CD4-positive, alpha-beta memory T cell (primary cell): Measurements from ENCODE around the gene DOK6. TPM values are rescaled to one million over a fixed set of nuclear protein-coding genes. Genes with fewer than 3 reads are reported as not detected.
A peak's percentile ranks its signal among the peaks of the same experiment; 100 is the strongest.

Experiments
- CTCF ChIA-PET: fragments of 350-600 bp; sonication (Branson Sonifier 250); formaldehyde crosslinking; loops from one replicate; lab custom pipeline; 2021; ENCODE audit warnings: inconsistent platforms; ENCODE audit not compliant: partially characterized antibody; lab: Charles Lee
- POLR2A ChIA-PET: fragments of 350-600 bp; sonication (Branson Sonifier 250); formaldehyde crosslinking; loops from one replicate; lab custom pipeline; 2021; ENCODE audit not compliant: partially characterized antibody; lab: Charles Lee
- DNase-seq, 5 donors: peaks; one replicate each; pipeline versions ENCODE4 v3.0.0 to v3.0.0-alpha.2; 2020 to 2022; ENCODE audit warnings: mixed read lengths in 1 of 5
- H3K27ac ChIP-seq: one replicate; pipeline ENCODE4 v1.7.0; 2013; ENCODE audit warnings: low read depth, low read length
- H3K27me3 ChIP-seq: 2 replicates; pipeline ENCODE4 v1.7.0; 2013; ENCODE audit warnings: mild to moderate bottlenecking, low read length, moderate library complexity; ENCODE audit not compliant: insufficient read depth
- H3K36me3 ChIP-seq: 2 replicates; pipeline ENCODE4 v1.7.0; 2013; ENCODE audit warnings: mild to moderate bottlenecking, low read length, moderate library complexity; ENCODE audit not compliant: insufficient read depth
- H3K4me1 ChIP-seq: 2 replicates; pipeline ENCODE4 v1.7.0; 2013; ENCODE audit warnings: mild to moderate bottlenecking, low read length, moderate library complexity; ENCODE audit not compliant: insufficient read depth
- H3K4me3 ChIP-seq, 2 donors: one replicate each; pipeline ENCODE4 v1.7.0; 2013; ENCODE audit warnings: low read length in 2 of 2, mild to moderate bottlenecking in 1 of 2
- H3K9me3 ChIP-seq, 2 donors: one replicate each; pipeline ENCODE4 v1.7.0; 2013; ENCODE audit warnings: low read length in 2 of 2, control low read depth in 1 of 2; ENCODE audit not compliant: control insufficient read depth in 1 of 2
- H3K27ac Mint-ChIP-seq, 7 donors: one replicate each; pipeline ENCODE4 v1.8.0; 2020 to 2021; ENCODE audit warnings: mixed read lengths in 7 of 7, mild to moderate bottlenecking in 6 of 7, inconsistent platforms in 3 of 7, moderate library complexity in 3 of 7
- H3K27me3 Mint-ChIP-seq, 2 donors: one replicate each; pipeline ENCODE4 v1.8.0; 2020 to 2021; ENCODE audit warnings: mixed read lengths in 2 of 2
- H3K36me3 Mint-ChIP-seq, 2 donors: one replicate each; pipeline ENCODE4 v1.8.0; 2020 to 2021; ENCODE audit warnings: mixed read lengths in 2 of 2, inconsistent platforms in 1 of 2, mild to moderate bottlenecking in 1 of 2
- H3K4me1 Mint-ChIP-seq, 4 donors: one replicate each; pipeline ENCODE4 v1.8.0; 2020 to 2021; ENCODE audit warnings: mixed read lengths in 4 of 4, mild to moderate bottlenecking in 1 of 4
- H3K4me3 Mint-ChIP-seq, 8 donors: one replicate each; pipeline ENCODE4 v1.8.0; 2020 to 2021; ENCODE audit warnings: mixed read lengths in 8 of 8, mild to moderate bottlenecking in 7 of 8, moderate library complexity in 6 of 8, inconsistent platforms in 3 of 8
- H3K9me3 Mint-ChIP-seq, 8 donors: one replicate each; pipeline ENCODE4 v1.8.0; 2020 to 2021; ENCODE audit warnings: mixed read lengths in 8 of 8, mild to moderate bottlenecking in 5 of 8, inconsistent platforms in 3 of 8, moderate library complexity in 1 of 8
- intact Hi-C: fragments of 100-400 bp; cut with micrococcal nuclease; formaldehyde crosslinking; loops from one replicate; pipeline ENCODE4 v1.15.1; 2023
- polyA plus RNA-seq, 2 donors: library from polyadenylated mRNA; unstranded; fragments of 300-500 nt; fragmentation: Illumina TruSeq; gene quantifications; one replicate each; pipeline ENCODE4 v1.2.3, GENCODE V29; 2021
- total RNA-seq, 2 experiments: library from RNA; stranded (reverse); gene quantifications; one replicate each; pipeline ENCODE4 v1.2.3, GENCODE V29; 2021

DOK6 gene
- total and polyA plus RNA-seq, 4 experiments from 2014 or later, result 0.04 to 0.15 TPM; not detected in 2

DNA sequence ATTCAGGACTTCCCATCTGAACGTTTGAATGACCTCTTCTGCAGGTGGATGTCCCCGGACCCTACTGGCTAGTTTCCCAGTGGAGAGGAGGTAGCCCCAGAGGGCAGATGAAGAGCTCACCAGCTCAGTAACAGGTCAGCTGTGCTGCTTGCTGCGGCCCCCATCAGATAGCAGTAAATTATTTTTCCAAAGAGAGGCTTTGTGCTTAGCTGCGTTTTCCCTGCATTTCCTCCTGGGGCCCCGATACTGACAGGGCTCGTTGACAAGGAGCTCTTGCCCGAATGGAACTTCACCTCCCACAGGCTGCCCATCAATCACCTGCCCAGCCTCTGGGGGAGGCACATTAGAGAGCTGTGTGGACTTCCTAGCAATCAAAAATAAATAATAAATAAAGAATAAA is 185.8 kb downstream of the DOK6 start:
- H3K27ac Mint-ChIP-seq, result no peak overlapping the region
- POLR2A ChIA-PET, result no interaction called here
- no peaks in the 10 kb centered on the region for H3K9me3 Mint-ChIP-seq

DNA sequence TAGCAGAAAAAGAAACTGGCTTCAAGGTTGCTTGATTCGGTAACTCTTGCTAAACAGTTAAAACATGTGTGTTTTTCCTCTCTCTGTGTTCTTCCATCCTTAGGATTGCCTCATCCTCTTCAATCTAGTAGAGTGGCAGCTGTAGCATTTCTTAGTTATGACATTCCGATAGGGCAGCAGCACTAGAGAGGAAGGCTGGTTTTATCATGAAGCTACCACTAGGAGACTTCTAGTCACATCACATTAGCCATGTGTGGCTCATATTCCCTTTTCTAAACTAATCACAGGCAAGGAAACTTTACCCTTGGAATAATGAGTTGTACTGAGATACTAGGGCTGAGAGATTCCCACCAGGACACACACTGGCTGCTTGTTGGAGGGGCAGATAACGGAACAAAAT is 187.6 kb downstream of the DOK6 start:
- peaks cover 2 to 5% of the 10 kb centered on the region in 2 donors for H3K27me3 Mint-ChIP-seq
- POLR2A ChIA-PET, result interaction anchor here (1.1 kb wide), 1 partner anchor 8 kb away, joined by 4 read pairs; no protein-coding TSS in a partner anchor
- CTCF ChIA-PET, result no interaction called here
- intact Hi-C loops, result no loop called here
- Histone ChIP-seq H3K9me3 (no peaks in the 10 kb centered on the region), H3K4me1 (no peaks in the 10 kb centered on the region), H3K4me3 (no peak overlapping the region), H3K36me3 (no peaks in the 10 kb centered on the region), H3K27me3 (no peaks in the 10 kb centered on the region), H3K27ac (no peak overlapping the region)
- no peak for DNase-seq
- no peaks in the 10 kb centered on the region for H3K4me1 Mint-ChIP-seq
- H3K27ac Mint-ChIP-seq, result no peak overlapping the region
- no peak overlapping the region for H3K4me3 Mint-ChIP-seq
- no peaks in the 10 kb centered on the region for H3K36me3 Mint-ChIP-seq
- no peaks in the 10 kb centered on the region for H3K9me3 Mint-ChIP-seq

More for the DNA sequence above, 185.8 kb downstream of the DOK6 start:
- intact Hi-C loops, result no loop called here
- Histone ChIP-seq H3K4me1 (no peaks in the 10 kb centered on the region), H3K27me3 (no peaks in the 10 kb centered on the region), H3K27ac (no peak overlapping the region), H3K36me3 (no peaks in the 10 kb centered on the region), H3K4me3 (no peak overlapping the region), H3K9me3 (no peaks in the 10 kb centered on the region)
- Mint-ChIP-seq H3K4me1 (peaks cover 0 to 1% (median 0%) of the 10 kb centered on the region in 4 donors), H3K27me3 (peaks cover 2 to 5% of the 10 kb centered on the region in 2 donors), H3K4me3 (no peak overlapping the region), H3K36me3 (no peaks in the 10 kb centered on the region)
- no peak for DNase-seq
- CTCF ChIA-PET, result no interaction called here

DNA sequence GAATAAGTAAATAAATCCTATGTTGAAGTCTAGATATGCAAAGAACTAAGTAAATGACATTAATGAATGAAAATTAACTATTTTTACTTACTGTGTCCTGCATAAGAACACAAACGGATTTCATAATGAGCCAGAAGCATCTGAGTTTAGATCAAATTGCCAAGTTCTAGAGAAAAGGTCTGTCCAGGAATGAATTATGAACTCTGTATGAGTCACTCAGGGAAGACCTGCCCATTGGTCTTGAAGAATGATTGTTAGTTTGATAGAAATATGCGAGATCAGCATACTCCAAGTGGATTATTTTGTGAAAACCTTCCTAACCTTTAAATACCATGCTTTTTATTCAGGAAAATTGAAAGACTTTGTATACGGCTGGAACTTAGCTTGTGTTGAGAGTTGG is 189.5 kb downstream of the DOK6 start:
- Mint-ChIP-seq H3K4me1 (no peaks in the 10 kb centered on the region), H3K9me3 (peaks cover 0 to 5% (median 0%) of the 10 kb centered on the region in 8 donors), H3K27me3 (peaks cover 2 to 7% of the 10 kb centered on the region in 2 donors), H3K36me3 (no peaks in the 10 kb centered on the region), H3K27ac (no peak overlapping the region), H3K4me3 (no peak overlapping the region)
- Histone ChIP-seq H3K4me1 (no peaks in the 10 kb centered on the region), H3K4me3 (no peak overlapping the region), H3K36me3 (no peaks in the 10 kb centered on the region), H3K9me3 (no peaks in the 10 kb centered on the region), H3K27ac (no peak overlapping the region), H3K27me3 (no peaks in the 10 kb centered on the region)
- intact Hi-C loops, result no loop called here
- CTCF ChIA-PET, result no interaction called here
- POLR2A ChIA-PET, result no interaction called here
- DNase-seq, result no peak

DNA sequence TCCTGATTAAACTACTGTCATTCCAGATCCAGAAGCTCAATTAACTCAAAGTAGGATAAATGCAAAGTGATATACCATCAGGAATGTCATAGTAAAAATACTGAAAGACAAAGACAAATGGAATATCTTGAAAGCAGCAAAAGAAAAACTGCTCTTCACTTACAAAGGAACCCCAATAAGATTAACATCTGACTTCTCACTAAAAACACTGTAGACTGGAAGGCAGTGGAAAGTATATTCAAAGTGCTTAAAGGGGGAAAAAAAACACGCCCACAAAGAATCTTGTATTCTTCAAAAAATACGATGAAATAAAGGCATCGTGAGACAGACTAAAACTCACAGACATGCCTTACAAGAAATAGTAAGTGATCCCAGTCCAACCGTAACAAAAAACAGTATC is 195.7 kb downstream of the DOK6 start:
- intact Hi-C loops, result no loop called here
- H3K4me3 Mint-ChIP-seq, result no peak overlapping the region
- H3K4me3 ChIP-seq, result no peak overlapping the region
- no peak overlapping the region for H3K27ac ChIP-seq
- H3K9me3 Mint-ChIP-seq, result peaks cover 0 to 19% (median 14%) of the 10 kb centered on the region in 8 donors
- ChIA-PET CTCF (no interaction called here), POLR2A (no interaction called here)
- no peaks in the 10 kb centered on the region for H3K9me3 ChIP-seq
- H3K36me3 ChIP-seq, result no peaks in the 10 kb centered on the region
- H3K36me3 Mint-ChIP-seq, result no peaks in the 10 kb centered on the region
- no peak for DNase-seq
- peaks cover 0 to 2% of the 10 kb centered on the region in 2 donors for H3K27me3 Mint-ChIP-seq
- H3K4me1 ChIP-seq, result no peaks in the 10 kb centered on the region
- no peaks in the 10 kb centered on the region for H3K4me1 Mint-ChIP-seq
- H3K27me3 ChIP-seq, result no peaks in the 10 kb centered on the region
- H3K27ac Mint-ChIP-seq, result no peak overlapping the region

DNA sequence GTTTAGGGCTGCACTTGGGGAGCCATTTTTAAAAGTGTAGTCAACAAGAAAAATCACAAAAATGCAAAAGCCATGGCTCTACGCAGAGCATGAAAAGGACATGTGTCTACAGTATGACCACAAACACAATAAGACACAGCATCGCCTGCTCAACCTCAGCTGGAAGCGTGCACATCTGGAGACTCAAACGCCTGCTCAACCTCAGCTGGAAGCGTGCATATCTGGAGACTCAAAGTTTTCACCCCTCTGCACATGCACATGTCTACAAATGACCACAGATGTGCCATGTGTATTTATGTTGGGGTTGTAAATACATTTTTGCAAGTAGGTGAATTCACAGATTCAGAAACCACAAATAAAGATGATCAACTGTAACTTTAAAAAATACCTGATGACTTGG is 196.9 kb downstream of the DOK6 start:
- Mint-ChIP-seq H3K27ac (no peak overlapping the region), H3K9me3 (peaks cover 0 to 19% (median 14%) of the 10 kb centered on the region in 8 donors), H3K4me1 (no peaks in the 10 kb centered on the region), H3K4me3 (no peak overlapping the region), H3K27me3 (peaks cover 0 to 4% of the 10 kb centered on the region in 2 donors), H3K36me3 (no peaks in the 10 kb centered on the region)
- no peaks in the 10 kb centered on the region for H3K27me3 ChIP-seq
- ChIA-PET CTCF (no interaction called here), POLR2A (no interaction called here)
- H3K4me1 ChIP-seq, result no peaks in the 10 kb centered on the region
- no peak overlapping the region for H3K27ac ChIP-seq
- no peaks in the 10 kb centered on the region for H3K9me3 ChIP-seq
- no peaks in the 10 kb centered on the region for H3K36me3 ChIP-seq
- intact Hi-C loops, result no loop called here
- DNase-seq, result no peak
- H3K4me3 ChIP-seq, result no peak overlapping the region

DNA sequence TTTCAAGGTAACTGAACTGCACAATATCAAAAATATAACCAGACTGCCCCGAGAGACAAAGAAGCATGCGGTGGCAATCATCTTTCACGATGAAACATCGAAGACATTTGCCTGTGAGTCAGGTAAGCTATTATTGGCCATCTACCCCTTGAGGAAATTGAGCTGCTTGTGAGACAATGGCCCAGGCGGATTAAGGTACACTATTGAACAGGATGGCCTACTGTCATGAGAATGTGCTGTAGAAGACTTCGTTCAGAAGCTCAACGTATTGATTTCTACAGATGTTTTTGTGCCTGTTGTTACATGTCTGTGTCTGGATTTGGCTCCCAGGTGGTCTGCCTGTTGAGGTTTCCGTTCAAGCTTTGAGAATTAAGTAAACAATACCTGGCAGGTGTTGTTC is 198.7 kb downstream of the DOK6 start:
- no peaks in the 10 kb centered on the region for H3K9me3 ChIP-seq

DNA sequence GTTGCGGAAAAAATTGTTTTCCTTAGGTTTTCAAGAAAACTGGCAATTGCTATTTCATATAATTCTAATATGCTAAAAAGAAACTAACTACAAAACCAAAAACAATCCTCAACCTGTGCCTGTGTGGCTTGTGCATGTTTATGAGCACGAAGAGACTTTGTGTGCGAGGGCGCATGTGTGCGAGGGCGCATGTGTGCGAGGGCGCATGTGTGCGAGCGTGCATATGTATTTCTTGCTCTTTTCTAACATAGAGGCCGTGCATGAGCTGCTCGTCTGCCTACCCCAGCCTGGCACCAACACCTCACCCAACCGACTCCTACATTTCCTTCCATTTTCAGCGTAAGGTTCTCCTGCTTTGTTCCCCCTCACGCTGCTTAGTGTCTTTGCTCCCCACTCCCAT is 211.6 kb downstream of the DOK6 start:
- Mint-ChIP-seq H3K36me3 (no peaks in the 10 kb centered on the region), H3K27me3 (no peaks in the 10 kb centered on the region), H3K4me1 (no peaks in the 10 kb centered on the region), H3K4me3 (no peak overlapping the region), H3K27ac (peak overlapping the region in 1 of 7 donors; percentile 1), H3K9me3 (no peaks in the 10 kb centered on the region)
- no peaks in the 10 kb centered on the region for H3K36me3 ChIP-seq
- no peak overlapping the region for H3K27ac ChIP-seq
- no peaks in the 10 kb centered on the region for H3K4me1 ChIP-seq
- CTCF ChIA-PET, result no interaction called here
- intact Hi-C loops, result no loop called here
- no peaks in the 10 kb centered on the region for H3K9me3 ChIP-seq
- H3K4me3 ChIP-seq, result no peak overlapping the region
- H3K27me3 ChIP-seq, result no peaks in the 10 kb centered on the region
- POLR2A ChIA-PET, result no interaction called here
- no peak for DNase-seq

More for the DNA sequence above, 198.7 kb downstream of the DOK6 start:
- H3K27me3 Mint-ChIP-seq, result peaks cover 0 to 4% of the 10 kb centered on the region in 2 donors
- H3K4me3 Mint-ChIP-seq, result no peak overlapping the region
- peaks cover 0 to 19% (median 14%) of the 10 kb centered on the region in 8 donors for H3K9me3 Mint-ChIP-seq
- H3K4me1 Mint-ChIP-seq, result no peaks in the 10 kb centered on the region
- H3K4me3 ChIP-seq, result no peak overlapping the region
- ChIA-PET CTCF (no interaction called here), POLR2A (no interaction called here)
- no peak for DNase-seq
- no peaks in the 10 kb centered on the region for H3K4me1 ChIP-seq
- no peaks in the 10 kb centered on the region for H3K27me3 ChIP-seq
- H3K27ac Mint-ChIP-seq, result no peak overlapping the region
- H3K27ac ChIP-seq, result no peak overlapping the region
- intact Hi-C loops, result no loop called here
- no peaks in the 10 kb centered on the region for H3K36me3 ChIP-seq
- no peaks in the 10 kb centered on the region for H3K36me3 Mint-ChIP-seq

DNA sequence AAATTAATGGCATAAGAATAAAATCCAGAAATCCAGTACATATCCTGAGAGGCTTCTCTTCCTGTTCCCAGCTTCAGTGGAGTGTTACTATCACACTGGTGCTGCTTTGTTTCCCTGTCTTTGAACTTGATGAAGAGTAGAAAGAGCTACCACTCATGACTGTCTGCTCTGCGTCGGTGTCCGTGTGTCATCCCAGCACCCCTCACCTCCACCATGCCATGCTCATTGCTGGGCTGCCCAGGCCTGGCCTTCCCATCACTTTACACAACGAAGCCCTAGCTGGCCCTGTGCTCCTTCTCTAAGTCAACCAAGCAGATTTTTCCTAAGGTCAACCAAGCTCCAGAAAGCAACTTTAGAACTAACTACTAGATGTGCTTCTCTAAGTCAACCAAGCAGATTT is 215.4 kb downstream of the DOK6 start:
- no peaks in the 10 kb centered on the region for H3K9me3 Mint-ChIP-seq
- H3K4me1 ChIP-seq, result no peaks in the 10 kb centered on the region
- no peak overlapping the region for H3K27ac Mint-ChIP-seq
- H3K4me3 Mint-ChIP-seq, result no peak overlapping the region
- intact Hi-C loops, result no loop called here
- no peak overlapping the region for H3K27ac ChIP-seq
- H3K4me3 ChIP-seq, result no peak overlapping the region
- H3K9me3 ChIP-seq, result no peaks in the 10 kb centered on the region
- ChIA-PET CTCF (no interaction called here), POLR2A (no interaction called here)
- H3K27me3 ChIP-seq, result no peaks in the 10 kb centered on the region
- no peak for DNase-seq
- H3K4me1 Mint-ChIP-seq, result peaks cover 0 to 1% (median 0%) of the 10 kb centered on the region in 4 donors
- no peaks in the 10 kb centered on the region for H3K36me3 Mint-ChIP-seq
- H3K36me3 ChIP-seq, result no peaks in the 10 kb centered on the region
- H3K27me3 Mint-ChIP-seq, result peaks cover 0 to 3% of the 10 kb centered on the region in 2 donors
